ENCODE measurements around the gene SPTSSB.

Gene SPTSSB

GRCh38 chr3:161358488-161358887, 12.8 kb downstream of the SPTSSB start:
- TF ChIP-seq CTCF (conservative IDR thresholded peaks at IDR 0.05): no peak
- no peak overlapping the region for H3K27ac ChIP-seq

GRCh38 chr3:161356287-161356686, 15.0 kb downstream of the SPTSSB start:
- no peak for TF ChIP-seq CTCF (conservative IDR thresholded peaks at IDR 0.05)

GRCh38 chr3:161355508-161355907, 15.8 kb downstream of the SPTSSB start:
- TF ChIP-seq CTCF (conservative IDR thresholded peaks at IDR 0.05): no peak
- H3K27ac ChIP-seq: no peak overlapping the region

More at GRCh38 chr3:161356287-161356686, 15.0 kb downstream of the SPTSSB start:
- no peak overlapping the region for H3K27ac ChIP-seq

GRCh38 chr3:161354554-161354953, 16.8 kb downstream of the SPTSSB start:
- TF ChIP-seq CTCF (conservative IDR thresholded peaks at IDR 0.05): no peak

GRCh38 chr3:161351330-161351729, 20.0 kb downstream of the SPTSSB start:
- H3K27ac ChIP-seq: no peak overlapping the region
- TF ChIP-seq CTCF (conservative IDR thresholded peaks at IDR 0.05): no peak

More at GRCh38 chr3:161354554-161354953, 16.8 kb downstream of the SPTSSB start:
- H3K27ac ChIP-seq: no peak overlapping the region

GRCh38 chr3:161350916-161351315, 20.4 kb downstream of the SPTSSB start:
- H3K27ac ChIP-seq: no peak overlapping the region
- TF ChIP-seq CTCF (conservative IDR thresholded peaks at IDR 0.05): no peak

- TF ChIP-seq CTCF (conservative IDR thresholded peaks at IDR 0.05): no peak
Measured at GRCh38 chr3:161349529-161350312, 21.6 kb downstream of the SPTSSB start.

More at GRCh38 chr3:161349529-161350312, 21.6 kb downstream of the SPTSSB start:
- H3K27ac ChIP-seq: no peak overlapping the region

Data from VCaP (cell line).